Activated CD8-positive, alpha-beta memory T cell treated with anti-CD3 and anti-CD28 coated beads, Interleukin-2, amount 10 ng/mL, durations not matched to agents 7 days and 5 days (primary cell): ENCODE data around the gene DRD3. TPM values are rescaled to one million over a fixed set of nuclear protein-coding genes. Genes with fewer than 3 reads are reported as not detected.

Experiments used
- ATAC-seq: fragments of 150-1000 bp; cut with Tn5 transposase; one replicate; pipeline ENCODE4 v1.10.0; 2021; ENCODE audit warnings: moderate library complexity
- CTCF ChIA-PET: fragments of 350-600 bp; sonication (Branson Sonifier 250); formaldehyde crosslinking; loops from one replicate; lab custom pipeline; 2021; ENCODE audit warnings: antibody characterized with exemption; lab: Charles Lee
- DNase-seq: peaks from one replicate; pipeline ENCODE4 v3.0.0-alpha.2; 2020
- H3K27ac Mint-ChIP-seq: one replicate; pipeline ENCODE4 v1.8.0; 2021; ENCODE audit warnings: mild to moderate bottlenecking, mixed read lengths
- H3K27me3 Mint-ChIP-seq: one replicate; pipeline ENCODE4 v1.8.0; 2021; ENCODE audit warnings: mixed read lengths
- H3K36me3 Mint-ChIP-seq: one replicate; pipeline ENCODE4 v1.8.0; 2021; ENCODE audit warnings: mild to moderate bottlenecking, mixed read lengths
- H3K4me1 Mint-ChIP-seq: one replicate; pipeline ENCODE4 v1.8.0; 2021; ENCODE audit warnings: mixed read lengths
- H3K4me3 Mint-ChIP-seq: one replicate; pipeline ENCODE4 v1.8.0; 2021; ENCODE audit warnings: mild to moderate bottlenecking, moderate library complexity, mixed read lengths
- H3K9me3 Mint-ChIP-seq: one replicate; pipeline ENCODE4 v1.8.0; 2022; ENCODE audit warnings: low read depth, mixed read lengths
- total RNA-seq, 2 experiments: library from RNA; stranded (reverse); gene quantifications; one replicate each; pipeline ENCODE4 v1.2.3, GENCODE V29; 2021

The DRD3 gene
- total RNA-seq, 2 experiments from 2014 or later = not detected

DNA sequence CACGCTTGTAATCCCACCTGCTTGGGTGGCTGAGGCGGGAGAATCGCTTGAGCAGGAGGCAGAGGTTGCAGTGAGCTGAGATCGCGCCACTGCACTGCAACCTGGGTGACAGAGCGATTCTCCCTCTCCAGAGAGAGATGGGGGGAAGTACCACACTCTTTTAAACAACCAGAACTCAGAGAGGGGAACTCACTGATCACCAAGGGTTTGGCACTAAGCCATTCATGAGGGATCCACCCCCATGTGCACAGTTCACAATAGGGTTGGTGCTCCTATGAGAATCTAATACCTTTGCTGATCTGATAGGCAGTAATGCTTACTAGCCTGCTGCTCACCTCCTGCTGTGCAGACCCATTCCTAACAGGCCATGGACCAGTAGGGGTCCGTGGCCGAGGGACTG lies 70.7 kb downstream of the DRD3 start:
- CTCF ChIA-PET = no interaction called here
- Mint-ChIP-seq H3K4me3 (no peak overlapping the region), H3K27me3 (peaks cover 27% of the 10 kb centered on the region), H3K36me3 (no peaks in the 10 kb centered on the region), H3K4me1 (no peaks in the 10 kb centered on the region), H3K27ac (no peak overlapping the region), H3K9me3 (no peaks in the 10 kb centered on the region)
- DNase-seq = no peak
- no peak for ATAC-seq

DNA sequence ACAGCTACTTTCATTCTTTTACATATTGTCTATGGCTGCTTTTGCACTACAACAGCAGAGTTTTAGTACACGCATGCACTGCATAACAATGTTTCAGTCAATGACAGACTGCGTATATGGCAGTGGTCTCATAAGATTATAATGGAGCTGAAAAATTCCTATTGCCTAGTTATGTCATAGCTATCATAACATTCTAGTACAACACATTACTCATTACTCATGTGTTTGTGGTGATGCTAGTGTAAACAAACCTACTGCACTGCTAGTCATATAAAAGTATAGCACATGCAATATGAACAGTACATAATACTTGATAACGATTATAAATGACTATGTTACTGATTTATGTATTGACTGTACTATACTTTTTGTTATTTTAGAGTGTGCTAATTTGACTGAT lies 74.4 kb downstream of the DRD3 start:
- H3K9me3 Mint-ChIP-seq = no peaks in the 10 kb centered on the region
- CTCF ChIA-PET = no interaction called here
- no peak overlapping the region for H3K4me3 Mint-ChIP-seq

DNA sequence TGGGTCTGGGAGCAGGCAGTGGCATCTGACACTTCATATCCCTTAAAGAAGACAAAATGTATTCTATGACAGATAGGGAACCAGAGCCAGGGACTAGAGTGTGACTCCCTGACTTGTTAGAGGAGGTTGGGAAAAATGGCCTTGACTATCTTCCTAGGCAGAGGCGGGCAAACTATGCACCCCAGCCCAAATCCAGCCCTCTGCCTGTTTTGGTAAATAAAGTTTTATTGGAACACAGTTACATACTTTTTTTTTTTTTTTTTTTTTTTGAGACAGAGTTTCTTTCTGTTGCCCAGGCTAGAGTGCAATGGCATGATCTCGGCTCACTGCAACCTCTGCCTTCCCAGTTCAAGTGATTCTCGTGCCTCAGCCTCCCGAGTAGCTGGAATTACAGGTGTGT lies 75.0 kb downstream of the DRD3 start:
- Mint-ChIP-seq H3K4me3 (no peak overlapping the region), H3K27ac (no peak overlapping the region), H3K36me3 (no peaks in the 10 kb centered on the region), H3K9me3 (no peaks in the 10 kb centered on the region), H3K27me3 (peaks cover 10% of the 10 kb centered on the region), H3K4me1 (no peaks in the 10 kb centered on the region)
- DNase-seq (no peak), ATAC-seq (no peak)
- CTCF ChIA-PET = no interaction called here

More for the DNA sequence above, 74.4 kb downstream of the DRD3 start:
- Mint-ChIP-seq H3K36me3 (no peaks in the 10 kb centered on the region), H3K27ac (no peak overlapping the region), H3K4me1 (no peaks in the 10 kb centered on the region), H3K27me3 (peaks cover 13% of the 10 kb centered on the region)
- no peak for ATAC-seq
- no peak for DNase-seq

DNA sequence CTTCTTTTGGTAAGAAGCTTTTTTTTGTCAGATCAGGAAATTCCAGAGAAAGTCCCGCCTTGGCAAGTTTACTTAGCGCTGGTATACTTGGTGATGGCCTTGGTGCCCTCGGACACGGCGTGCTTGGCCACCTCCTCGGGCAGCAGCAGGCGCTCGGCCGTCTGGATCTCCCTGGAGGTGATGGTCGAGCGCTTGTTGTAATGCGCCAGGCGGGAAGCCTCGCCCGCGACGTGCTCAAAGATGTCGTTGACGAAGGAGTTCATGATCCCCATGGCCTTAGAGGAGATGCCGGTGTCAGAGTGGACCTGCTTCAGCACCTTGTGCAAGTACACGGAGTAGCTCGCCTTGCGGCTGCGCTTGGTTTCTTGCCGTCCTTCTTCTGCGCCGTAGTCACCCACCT lies 75.7 kb downstream of the DRD3 start:
- no peak overlapping the region for H3K4me3 Mint-ChIP-seq
- ATAC-seq (no peak), DNase-seq (no peak)
- no peaks in the 10 kb centered on the region for H3K9me3 Mint-ChIP-seq
- no peaks in the 10 kb centered on the region for H3K36me3 Mint-ChIP-seq
- H3K27ac Mint-ChIP-seq = no peak overlapping the region
- peaks cover 8% of the 10 kb centered on the region for H3K27me3 Mint-ChIP-seq
- CTCF ChIA-PET = no interaction called here
- H3K4me1 Mint-ChIP-seq = no peaks in the 10 kb centered on the region

DNA sequence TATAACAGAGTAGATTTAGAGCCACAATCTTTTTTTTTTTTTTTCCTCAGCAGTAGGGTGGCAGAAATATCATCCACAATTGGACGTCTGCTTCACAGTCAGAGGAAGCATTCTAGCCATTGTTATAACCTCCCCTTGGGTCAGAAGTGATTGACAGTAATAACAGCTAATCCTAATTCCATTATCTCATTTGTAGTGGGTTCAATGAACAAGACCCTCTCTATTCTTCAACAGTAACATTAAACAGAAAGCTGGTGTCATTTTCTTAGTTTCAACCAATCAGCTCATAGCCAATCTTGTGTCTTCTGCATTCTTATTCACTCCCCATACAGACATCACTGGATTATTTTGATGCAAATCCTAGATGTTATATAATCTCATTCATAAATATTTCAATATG lies 77.8 kb downstream of the DRD3 start:
- no peak overlapping the region for H3K4me3 Mint-ChIP-seq
- no peaks in the 10 kb centered on the region for H3K9me3 Mint-ChIP-seq
- H3K27ac Mint-ChIP-seq = no peak overlapping the region
- H3K36me3 Mint-ChIP-seq = no peaks in the 10 kb centered on the region
- DNase-seq = no peak
- H3K4me1 Mint-ChIP-seq = no peaks in the 10 kb centered on the region
- CTCF ChIA-PET = no interaction called here
- ATAC-seq = no peak
- H3K27me3 Mint-ChIP-seq = peaks cover 4% of the 10 kb centered on the region

DNA sequence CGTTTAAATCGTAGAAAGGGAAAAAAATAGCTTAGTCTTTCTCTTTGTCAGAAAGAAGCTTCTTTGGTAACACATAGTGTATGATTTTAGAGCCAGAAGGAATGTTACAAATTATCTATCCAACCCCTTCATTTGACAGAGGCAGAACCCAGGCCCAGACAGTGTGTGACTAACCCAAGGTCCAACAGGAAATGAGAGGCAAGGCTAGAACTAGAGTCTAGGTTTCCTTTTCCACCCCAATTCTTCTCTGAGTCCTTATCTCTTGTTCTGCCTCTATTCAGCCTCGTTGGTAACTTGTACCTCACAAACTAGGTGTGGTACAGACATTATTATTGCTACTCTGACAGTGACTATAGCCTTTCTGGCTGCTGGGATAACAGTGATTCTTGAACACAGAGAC lies 83.1 kb downstream of the DRD3 start:
- Mint-ChIP-seq H3K36me3 (no peaks in the 10 kb centered on the region), H3K9me3 (no peaks in the 10 kb centered on the region), H3K4me1 (peaks cover 2% of the 10 kb centered on the region), H3K27ac (no peak overlapping the region), H3K4me3 (no peak overlapping the region), H3K27me3 (peaks cover 7% of the 10 kb centered on the region)
- no peak for DNase-seq
- CTCF ChIA-PET = no interaction called here
- ATAC-seq = no peak

DNA sequence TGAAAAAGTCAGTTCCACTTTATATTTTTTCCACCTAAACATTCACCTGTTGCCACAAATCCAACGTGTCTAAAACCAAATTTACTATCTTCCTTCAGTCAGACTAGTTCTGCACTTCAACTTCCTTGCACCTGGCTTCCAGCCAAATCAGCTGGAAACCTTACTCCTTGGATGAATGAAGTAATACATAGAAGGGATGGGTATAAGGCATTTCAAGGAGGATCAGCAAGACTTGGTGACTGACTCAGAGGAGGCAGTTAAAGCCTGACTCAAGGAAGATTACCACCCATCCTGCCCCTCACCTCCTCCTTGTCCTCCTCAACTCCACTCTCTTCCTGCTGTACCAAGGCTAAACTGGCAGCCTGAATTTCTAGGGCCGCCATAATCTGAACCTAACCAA lies 85.3 kb downstream of the DRD3 start:
- H3K4me1 Mint-ChIP-seq = peaks cover 2% of the 10 kb centered on the region
- H3K9me3 Mint-ChIP-seq = no peaks in the 10 kb centered on the region
- no peak overlapping the region for H3K27ac Mint-ChIP-seq
- H3K36me3 Mint-ChIP-seq = peaks cover under 1% of the 10 kb centered on the region
- peaks cover 7% of the 10 kb centered on the region for H3K27me3 Mint-ChIP-seq
- no peak for ATAC-seq
- no peak for DNase-seq
- CTCF ChIA-PET = no interaction called here
- H3K4me3 Mint-ChIP-seq = no peak overlapping the region

DNA sequence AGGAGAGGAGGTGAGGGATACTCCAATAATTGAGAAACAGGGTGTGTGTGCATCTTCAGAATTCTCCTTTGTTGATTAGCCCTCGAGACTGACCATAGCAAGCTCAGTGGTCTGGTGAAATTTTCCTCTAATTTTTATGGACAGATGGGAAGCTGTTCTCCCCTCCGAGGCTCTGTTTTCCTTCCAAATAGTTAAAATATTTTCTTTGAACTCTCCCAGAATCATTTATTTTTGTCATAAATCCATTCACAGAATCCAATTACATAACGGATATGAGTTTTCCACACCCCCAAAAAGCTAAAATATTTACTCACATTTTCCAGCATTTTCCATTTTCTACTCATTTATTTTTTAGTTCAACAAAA lies 85.9 kb downstream of the DRD3 start:
- no peaks in the 10 kb centered on the region for H3K9me3 Mint-ChIP-seq

DNA sequence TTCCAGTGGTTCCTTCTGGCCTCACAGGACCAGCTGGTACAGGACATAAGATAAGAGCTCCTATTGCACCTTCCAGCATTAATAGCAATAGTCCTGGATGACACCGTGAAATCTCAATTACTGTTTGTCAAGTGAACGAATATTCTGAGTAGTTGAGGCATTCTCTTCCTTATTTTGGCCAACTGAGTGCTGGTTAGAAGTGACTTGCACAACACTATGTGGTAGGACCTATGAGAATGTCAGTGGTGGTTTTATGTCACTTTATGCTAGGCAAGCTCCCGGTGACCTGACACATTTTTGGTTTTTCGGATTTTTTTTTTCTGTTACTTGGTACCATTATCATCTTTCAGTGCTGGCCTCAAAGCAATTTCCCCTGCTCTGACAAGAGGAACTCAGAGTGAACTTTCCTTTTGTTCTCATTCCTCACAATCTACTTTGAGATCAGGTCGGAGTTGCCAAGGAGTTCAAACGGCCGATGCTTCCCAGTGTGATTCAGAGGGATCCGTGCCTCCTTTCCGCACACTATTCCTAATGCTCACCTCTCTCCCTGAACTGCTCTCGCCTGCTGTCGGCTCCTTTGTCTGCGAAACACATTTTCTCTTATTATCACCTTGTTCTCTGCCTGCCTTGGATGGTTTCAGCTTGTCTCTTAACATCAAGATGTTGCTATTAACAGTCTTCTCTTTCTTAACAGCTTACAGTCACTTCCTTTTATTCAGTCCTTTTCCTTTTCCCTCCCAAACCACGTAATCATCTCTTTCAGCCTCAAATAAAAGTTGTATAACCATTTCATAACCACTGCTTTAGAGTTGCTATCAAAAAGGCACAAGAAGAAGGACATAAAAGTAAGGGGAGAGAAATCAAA lies 86.5 kb downstream of the DRD3 start:
- Mint-ChIP-seq H3K36me3 (peaks cover 9% of the 10 kb centered on the region), H3K27me3 (peaks cover 7% of the 10 kb centered on the region), H3K4me1 (peaks cover 2% of the 10 kb centered on the region), H3K9me3 (no peaks in the 10 kb centered on the region), H3K27ac (no peak overlapping the region), H3K4me3 (no peak overlapping the region)
- no peak for ATAC-seq
- DNase-seq = no peak
- CTCF ChIA-PET = interaction anchor here (0.7 kb wide), 1 partner anchor 23 kb away, joined by 3 read pairs; no protein-coding TSS in a partner anchor

More for the DNA sequence above, 85.9 kb downstream of the DRD3 start:
- Mint-ChIP-seq H3K36me3 (peaks cover 3% of the 10 kb centered on the region), H3K27me3 (peaks cover 7% of the 10 kb centered on the region), H3K4me3 (no peak overlapping the region), H3K4me1 (peaks cover 2% of the 10 kb centered on the region), H3K27ac (no peak overlapping the region)
- CTCF ChIA-PET = interaction anchor here (0.7 kb wide), 1 partner anchor 23 kb away, joined by 3 read pairs; no protein-coding TSS in a partner anchor
- no peak for ATAC-seq
- DNase-seq = no peak

DNA sequence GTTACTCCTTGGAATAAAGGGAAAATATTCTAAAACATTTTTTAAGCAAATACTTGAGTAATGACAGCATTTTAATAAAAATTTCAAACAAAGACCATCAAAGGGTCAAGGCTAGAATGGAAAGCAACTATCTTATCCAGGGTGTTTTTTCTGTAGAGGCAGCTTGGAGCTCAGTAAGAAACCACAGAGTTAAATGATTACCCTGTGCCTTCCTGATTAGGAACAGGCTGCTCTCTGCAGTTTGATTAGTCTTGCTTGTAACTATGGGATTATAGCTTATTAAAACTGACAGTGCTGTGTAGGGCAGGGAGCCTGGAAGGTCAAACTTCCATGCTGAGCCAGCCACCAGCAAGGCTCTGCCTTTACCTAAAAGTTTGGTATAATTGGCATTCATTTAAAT lies 89.2 kb downstream of the DRD3 start:
- ATAC-seq (no peak), DNase-seq (no peak)
- Mint-ChIP-seq H3K4me3 (no peak overlapping the region), H3K27ac (no peak overlapping the region), H3K9me3 (no peaks in the 10 kb centered on the region), H3K36me3 (peaks cover 32% of the 10 kb centered on the region), H3K4me1 (peaks cover 2% of the 10 kb centered on the region), H3K27me3 (peaks cover 6% of the 10 kb centered on the region)
- CTCF ChIA-PET = no interaction called here

DNA sequence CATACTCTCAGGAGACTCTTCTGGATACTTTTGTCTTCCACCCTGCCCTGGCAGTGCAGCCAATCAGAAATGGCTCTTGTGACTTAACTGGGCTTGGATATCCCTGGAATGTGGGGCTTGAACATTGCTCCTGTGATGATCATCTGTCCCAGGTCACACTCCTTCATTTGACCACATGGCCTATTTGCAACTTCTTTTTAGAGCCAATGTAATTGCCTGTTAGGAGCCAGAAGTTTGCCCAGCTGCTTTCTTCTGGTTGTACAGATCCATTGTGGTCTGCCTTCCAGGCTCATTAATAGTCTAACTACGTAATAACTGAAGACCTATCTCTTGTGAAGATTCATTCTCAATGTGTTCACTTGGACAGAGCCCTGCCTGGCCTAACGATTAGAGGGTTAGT lies 92.5 kb downstream of the DRD3 start:
- Mint-ChIP-seq H3K9me3 (no peaks in the 10 kb centered on the region), H3K4me1 (no peaks in the 10 kb centered on the region), H3K27me3 (no peaks in the 10 kb centered on the region), H3K36me3 (peaks cover 52% of the 10 kb centered on the region), H3K27ac (no peak overlapping the region), H3K4me3 (no peak overlapping the region)
- DNase-seq = no peak
- CTCF ChIA-PET = no interaction called here
- ATAC-seq = no peak

DNA sequence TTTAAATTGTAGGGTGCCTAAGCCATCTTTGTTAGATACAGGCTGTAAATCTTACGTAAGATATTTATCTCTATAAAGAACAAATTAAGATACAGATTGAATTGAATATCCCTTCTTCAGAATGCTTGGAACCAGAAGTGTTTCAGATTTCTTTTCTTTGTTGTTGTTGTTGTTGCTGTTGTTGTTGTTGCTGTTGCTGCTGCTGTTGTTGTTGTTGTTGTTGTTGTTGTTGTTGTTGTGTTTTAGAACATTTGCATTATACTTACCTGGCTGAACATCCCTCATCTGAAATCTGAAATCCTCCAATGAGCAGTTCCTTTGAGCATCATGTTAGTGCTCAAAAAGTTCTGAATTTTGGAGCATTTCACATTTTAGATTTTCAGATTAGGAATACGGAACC lies 95.7 kb downstream of the DRD3 start:
- no peaks in the 10 kb centered on the region for H3K4me1 Mint-ChIP-seq

DNA sequence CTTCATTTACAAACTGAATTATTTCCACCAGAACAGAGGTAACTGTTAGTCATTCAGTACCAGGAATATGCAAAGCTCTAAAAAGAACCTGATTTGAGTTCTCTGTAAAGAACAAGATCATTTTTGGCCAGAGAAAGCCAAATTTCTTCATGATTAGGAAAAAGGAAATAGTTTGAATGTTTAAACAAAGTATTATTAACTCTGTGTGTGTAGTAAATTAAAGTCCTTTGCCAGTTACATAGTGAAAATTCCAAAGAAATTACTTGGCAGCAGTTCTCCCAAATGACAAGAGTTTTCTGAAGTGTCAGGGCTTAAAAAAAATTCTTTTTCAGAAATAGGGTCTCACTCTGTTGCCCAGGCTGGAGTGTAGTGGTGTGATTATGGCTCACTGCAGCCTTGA lies 97.8 kb downstream of the DRD3 start:
- Mint-ChIP-seq H3K4me1 (no peaks in the 10 kb centered on the region), H3K27ac (no peak overlapping the region), H3K27me3 (no peaks in the 10 kb centered on the region), H3K36me3 (peaks cover 67% of the 10 kb centered on the region), H3K4me3 (no peak overlapping the region), H3K9me3 (no peaks in the 10 kb centered on the region)
- CTCF ChIA-PET = interaction anchor here (0.5 kb wide), 1 partner anchor 240 kb away, joined by 3 read pairs; no protein-coding TSS in a partner anchor
- DNase-seq (no peak), ATAC-seq (no peak)

More for the DNA sequence above, 95.7 kb downstream of the DRD3 start:
- H3K4me3 Mint-ChIP-seq = no peak overlapping the region
- no peaks in the 10 kb centered on the region for H3K27me3 Mint-ChIP-seq
- CTCF ChIA-PET = no interaction called here
- no peak overlapping the region for H3K27ac Mint-ChIP-seq
- peaks cover 71% of the 10 kb centered on the region for H3K36me3 Mint-ChIP-seq
- no peaks in the 10 kb centered on the region for H3K9me3 Mint-ChIP-seq
- ATAC-seq (no peak), DNase-seq (no peak)

DNA sequence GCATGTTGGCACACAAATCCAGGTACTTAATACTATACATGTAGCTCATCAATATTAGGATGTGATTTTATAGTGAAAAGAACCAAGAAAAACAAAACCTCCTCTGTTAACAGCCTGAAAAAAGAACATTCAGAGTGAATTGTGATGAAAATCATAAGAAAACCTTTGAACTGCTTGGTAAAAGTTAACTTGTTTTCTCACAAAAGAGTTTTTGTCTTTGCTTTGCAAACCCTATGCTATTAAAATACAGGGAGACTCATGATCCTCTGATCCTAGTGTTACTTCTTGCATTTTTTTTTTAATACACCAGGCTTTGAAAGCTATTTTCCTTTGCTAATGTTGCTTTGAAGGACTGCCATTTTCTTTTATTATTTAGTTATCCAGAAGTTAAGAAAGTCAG lies 98.7 kb downstream of the DRD3 start:
- CTCF ChIA-PET = no interaction called here
- DNase-seq = no peak
- no peak for ATAC-seq
- peaks cover 61% of the 10 kb centered on the region for H3K36me3 Mint-ChIP-seq
- no peaks in the 10 kb centered on the region for H3K9me3 Mint-ChIP-seq
- no peaks in the 10 kb centered on the region for H3K27me3 Mint-ChIP-seq
- no peak overlapping the region for H3K4me3 Mint-ChIP-seq
- no peaks in the 10 kb centered on the region for H3K4me1 Mint-ChIP-seq
- no peak overlapping the region for H3K27ac Mint-ChIP-seq
